Activated naive CD8-positive, alpha-beta T cell treated with anti-CD3 and anti-CD28 coated beads, Interleukin-2, amount 50 U/mL, for 24 hours (primary cell): Measurements from ENCODE around the gene ANKH.
A peak's percentile ranks its signal among the peaks of the same experiment; 100 is the strongest.
"Not testable (repeated sequence)": the region's sequence is repeated elsewhere in the genome, so short reads cannot be mapped to it uniquely, and the experiment has no call there.

Source experiments
- ATAC-seq: fragments of 150-1000 bp; cut with Tn5 transposase; one replicate; pipeline ENCODE4 v1.10.0; 2021
- DNase-seq: peaks from one replicate; pipeline ENCODE4 v3.0.0; 2021
- H3K27ac Mint-ChIP-seq: one replicate; pipeline ENCODE4 v1.8.0; 2021; ENCODE audit warnings: mild to moderate bottlenecking, mixed read lengths
- H3K27me3 Mint-ChIP-seq: one replicate; pipeline ENCODE4 v1.8.0; 2021; ENCODE audit warnings: mixed read lengths
- H3K36me3 Mint-ChIP-seq: one replicate; pipeline ENCODE4 v1.8.0; 2021; ENCODE audit warnings: low read depth, mixed read lengths
- H3K4me1 Mint-ChIP-seq: one replicate; pipeline ENCODE4 v1.8.0; 2021; ENCODE audit warnings: mixed read lengths
- H3K4me3 Mint-ChIP-seq: one replicate; pipeline ENCODE4 v1.8.0; 2021; ENCODE audit warnings: mild to moderate bottlenecking, moderate library complexity, mixed read lengths
- H3K9me3 Mint-ChIP-seq: one replicate; pipeline ENCODE4 v1.8.0; 2021; ENCODE audit warnings: mixed read lengths

The ANKH gene

DNA sequence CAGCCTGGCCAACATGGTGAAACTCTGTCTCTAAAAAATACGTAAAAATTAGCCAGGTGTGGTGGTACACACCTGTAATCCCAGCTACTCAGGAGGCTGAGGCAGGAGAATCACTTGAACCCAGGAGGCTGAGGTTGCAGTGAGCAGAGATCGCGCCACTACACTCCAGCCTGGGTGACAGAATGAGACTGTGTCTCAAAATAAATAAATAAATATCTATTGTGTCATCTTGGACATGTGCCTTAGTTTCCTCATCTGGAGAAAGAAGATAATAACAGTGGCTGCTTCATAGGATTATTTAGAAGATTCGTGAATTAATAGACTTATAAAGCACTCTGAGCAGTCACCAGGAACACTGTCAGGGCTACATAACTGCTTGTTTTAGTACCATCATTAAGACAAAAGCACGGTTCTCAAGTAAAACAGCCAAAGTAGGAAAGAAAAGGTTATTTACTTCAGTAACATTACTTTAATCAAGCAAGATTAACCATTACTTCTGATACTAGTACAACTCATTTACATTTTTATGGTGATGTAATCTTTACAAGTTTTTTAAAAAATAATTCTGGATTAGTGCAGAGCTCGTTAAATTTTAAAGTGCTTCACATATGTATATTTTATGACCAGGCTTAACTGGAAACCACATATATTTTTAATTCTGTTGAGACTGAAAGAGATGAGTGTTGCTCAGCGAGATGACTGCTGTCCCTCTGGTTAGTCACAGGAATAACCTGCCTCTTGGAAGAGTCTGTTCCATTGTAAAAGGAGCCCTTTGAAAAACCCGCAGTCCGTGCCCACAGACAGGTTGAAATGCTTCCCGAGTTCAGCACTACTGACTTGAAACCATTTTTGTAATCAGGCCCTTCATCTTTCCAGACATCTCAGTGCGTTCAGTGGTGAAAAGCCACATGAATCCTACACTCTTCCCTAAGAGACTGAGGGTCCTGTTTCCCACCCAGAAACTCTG, 36.7 kb downstream of the ANKH start:
- Mint-ChIP-seq H3K27ac (no peak overlapping the region), H3K9me3 (no peaks in the 10 kb centered on the region), H3K4me3 (no peak overlapping the region), H3K4me1 (peaks cover 21% of the 10 kb centered on the region), H3K36me3 (peaks cover 15% of the 10 kb centered on the region), H3K27me3 (no peaks in the 10 kb centered on the region)
- no peak for ATAC-seq
- no peak for DNase-seq

DNA sequence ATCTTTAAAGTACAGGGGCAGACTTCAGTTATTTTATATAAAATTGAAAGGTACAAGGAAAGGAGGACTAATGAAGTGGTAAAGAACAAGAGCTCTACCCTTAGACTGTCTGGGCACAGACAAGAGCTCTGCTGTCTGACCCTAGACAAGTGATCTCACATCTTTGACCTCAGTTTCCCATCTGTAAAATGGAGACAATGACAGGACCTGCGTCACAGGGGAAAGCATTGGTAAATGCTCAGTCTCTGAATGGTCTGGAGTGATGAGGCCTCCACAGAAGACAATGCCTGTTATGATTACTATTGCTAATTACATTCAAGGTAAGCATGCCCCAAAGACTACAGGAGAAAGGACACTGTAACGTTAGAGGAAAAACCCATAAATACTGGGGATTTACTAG, 37.5 kb downstream of the ANKH start:
- Mint-ChIP-seq H3K4me3 (no peak overlapping the region), H3K9me3 (no peaks in the 10 kb centered on the region), H3K4me1 (peaks cover 21% of the 10 kb centered on the region), H3K36me3 (peaks cover 13% of the 10 kb centered on the region), H3K27ac (no peak overlapping the region), H3K27me3 (no peaks in the 10 kb centered on the region)
- DNase-seq (no peak), ATAC-seq (no peak)

DNA sequence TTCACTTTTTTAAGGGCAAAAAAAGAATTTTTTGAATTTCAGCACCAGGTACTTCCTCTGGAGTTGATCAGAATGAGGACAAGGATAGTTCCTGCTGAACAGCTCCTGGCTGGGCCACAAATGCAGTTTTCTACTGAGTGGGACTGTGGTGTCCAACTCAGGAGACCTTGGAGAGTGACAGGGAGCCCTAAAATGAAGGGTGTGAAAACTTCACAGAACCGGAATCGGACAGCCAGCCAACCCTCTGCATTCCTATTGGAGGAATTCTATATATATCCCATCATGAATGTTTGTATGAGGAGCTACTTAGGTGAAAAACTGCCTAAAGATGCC, 40.6 kb downstream of the ANKH start:
- H3K27ac Mint-ChIP-seq = no peak overlapping the region
- no peak overlapping the region for H3K4me3 Mint-ChIP-seq
- peaks cover 20% of the 10 kb centered on the region for H3K36me3 Mint-ChIP-seq
- H3K9me3 Mint-ChIP-seq = no peaks in the 10 kb centered on the region
- no peak for ATAC-seq
- H3K27me3 Mint-ChIP-seq = no peaks in the 10 kb centered on the region
- peaks cover 25% of the 10 kb centered on the region for H3K4me1 Mint-ChIP-seq
- DNase-seq = no peak

DNA sequence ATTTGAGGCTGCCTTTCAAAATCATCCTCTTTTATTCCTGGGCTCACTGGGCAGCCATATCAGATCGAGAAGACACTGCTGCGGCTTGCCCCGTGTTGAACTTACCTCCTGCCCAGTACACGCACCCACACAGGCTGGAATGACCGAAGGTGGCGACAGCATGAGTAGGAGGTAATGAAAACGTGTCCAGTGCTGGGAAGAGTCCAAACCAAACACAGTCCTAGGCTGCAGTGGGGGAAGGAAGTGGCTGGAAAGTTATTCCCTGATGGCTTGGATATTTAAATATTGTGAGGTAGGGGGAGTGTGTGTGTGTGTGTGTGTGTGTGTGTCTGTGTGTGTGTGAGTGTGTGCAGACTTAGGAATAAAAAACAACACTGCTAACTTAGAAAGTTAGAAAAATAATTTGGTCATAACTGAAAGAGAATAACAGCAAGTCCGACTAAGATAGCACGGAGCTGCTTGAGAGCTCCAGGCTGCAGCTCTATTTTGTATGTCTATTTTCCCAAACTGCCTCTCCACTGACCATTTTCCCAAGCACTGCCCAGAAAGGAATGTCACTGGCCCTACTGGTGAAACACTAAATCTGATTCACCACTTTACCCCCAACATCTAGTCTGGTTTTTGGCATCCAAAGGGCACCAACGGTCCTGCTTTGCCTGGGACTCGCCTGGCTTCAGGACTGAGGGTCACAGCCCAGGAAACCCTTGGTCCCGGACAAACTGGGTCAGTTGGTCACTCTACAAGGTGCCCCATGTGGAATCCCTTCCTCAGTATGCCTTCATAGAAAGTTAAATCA, 41.2 kb downstream of the ANKH start:
- no peak for ATAC-seq
- Mint-ChIP-seq H3K27ac (no peak overlapping the region), H3K27me3 (no peaks in the 10 kb centered on the region), H3K36me3 (peaks cover 20% of the 10 kb centered on the region), H3K4me3 (no peak overlapping the region), H3K4me1 (peaks cover 20% of the 10 kb centered on the region), H3K9me3 (no peaks in the 10 kb centered on the region)
- DNase-seq = no peak

DNA sequence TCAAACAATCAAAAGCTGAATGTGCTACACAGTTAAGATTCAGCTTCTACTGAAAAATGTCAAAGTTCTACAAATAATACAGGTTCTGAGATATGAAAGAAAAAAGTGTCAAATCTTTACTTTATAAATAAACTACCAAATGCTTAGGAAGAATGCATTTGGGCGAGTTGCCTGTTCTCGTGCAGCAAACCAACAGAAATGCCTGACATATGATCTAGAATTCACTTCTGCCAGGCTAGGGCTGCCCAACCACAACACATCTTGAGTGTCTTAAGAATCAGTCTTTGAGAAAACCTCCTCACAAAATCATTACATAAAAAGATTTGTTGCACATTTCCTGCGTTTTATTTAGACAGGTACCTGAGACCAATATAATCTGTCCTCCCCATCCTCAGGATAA, 42.2 kb downstream of the ANKH start:
- H3K27ac Mint-ChIP-seq = no peak overlapping the region
- ATAC-seq (no peak), DNase-seq (no peak)
- H3K27me3 Mint-ChIP-seq = no peaks in the 10 kb centered on the region
- peaks cover 17% of the 10 kb centered on the region for H3K4me1 Mint-ChIP-seq
- H3K9me3 Mint-ChIP-seq = no peaks in the 10 kb centered on the region
- H3K36me3 Mint-ChIP-seq = peaks cover 20% of the 10 kb centered on the region
- H3K4me3 Mint-ChIP-seq = no peak overlapping the region

DNA sequence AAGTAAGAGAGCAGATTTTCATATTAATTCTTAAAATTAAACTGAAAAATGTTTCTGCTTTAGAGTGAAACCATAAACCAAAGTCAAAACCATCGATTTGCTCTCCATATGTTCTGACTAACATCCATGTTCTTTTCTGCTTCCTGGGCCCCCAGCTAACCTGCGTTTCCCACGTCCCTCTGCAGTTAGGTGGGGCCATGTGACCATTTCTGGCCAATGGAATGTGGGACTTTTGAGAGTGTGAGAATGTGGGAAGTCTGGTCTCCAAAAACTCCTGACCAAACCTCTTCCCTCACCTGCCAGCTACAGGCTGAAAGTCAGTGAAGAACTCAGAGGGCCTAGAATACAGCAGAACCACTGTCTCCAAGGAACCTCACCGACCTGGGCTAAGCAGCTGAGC, 44.9 kb downstream of the ANKH start:
- ATAC-seq (no peak), DNase-seq (no peak)
- no peak overlapping the region for H3K4me3 Mint-ChIP-seq
- no peaks in the 10 kb centered on the region for H3K9me3 Mint-ChIP-seq
- H3K27me3 Mint-ChIP-seq = no peaks in the 10 kb centered on the region
- no peak overlapping the region for H3K27ac Mint-ChIP-seq
- H3K36me3 Mint-ChIP-seq = peaks cover 22% of the 10 kb centered on the region
- peaks cover 25% of the 10 kb centered on the region for H3K4me1 Mint-ChIP-seq

DNA sequence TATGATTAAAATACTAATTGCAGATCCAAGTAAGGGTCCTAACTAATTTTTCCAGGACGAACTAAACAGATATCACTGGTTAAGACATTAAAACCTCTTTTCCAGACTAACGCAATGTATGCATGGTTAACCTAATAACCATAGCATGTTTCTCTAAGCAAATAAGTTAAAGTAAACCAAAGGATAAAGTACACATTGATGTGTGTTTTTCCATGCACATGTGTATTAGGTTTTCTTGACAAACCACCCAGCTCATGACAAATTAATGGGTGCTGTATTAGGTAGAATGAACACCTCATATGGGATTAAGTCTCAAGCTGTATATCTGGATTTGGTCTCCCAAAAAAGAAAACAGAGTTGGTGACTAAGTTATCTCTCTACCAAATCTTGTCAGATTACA, 45.6 kb downstream of the ANKH start:
- no peak overlapping the region for H3K4me3 Mint-ChIP-seq
- H3K27me3 Mint-ChIP-seq = no peaks in the 10 kb centered on the region
- peaks cover 28% of the 10 kb centered on the region for H3K4me1 Mint-ChIP-seq
- no peak for DNase-seq
- no peak for ATAC-seq
- H3K27ac Mint-ChIP-seq = no peak overlapping the region
- peaks cover 22% of the 10 kb centered on the region for H3K36me3 Mint-ChIP-seq
- H3K9me3 Mint-ChIP-seq = no peaks in the 10 kb centered on the region

DNA sequence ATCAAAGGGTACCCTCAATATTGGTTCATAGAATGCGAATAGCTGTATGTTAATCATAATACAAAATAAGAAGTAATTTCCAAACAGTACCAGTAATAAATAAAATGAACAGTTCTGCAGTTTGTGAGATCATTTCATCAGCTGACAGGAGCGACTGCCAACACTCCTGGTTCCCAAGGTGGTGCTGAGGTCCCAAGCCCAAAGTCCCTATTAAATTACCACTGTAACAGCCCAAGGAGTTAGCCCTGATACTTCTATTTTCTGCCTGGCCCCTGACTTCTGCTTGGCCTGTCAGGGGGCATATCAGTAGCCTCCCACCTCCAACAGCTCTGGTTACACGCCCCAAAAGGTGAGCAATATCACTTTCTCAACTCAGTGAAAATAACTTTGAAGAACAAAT, 47.1 kb downstream of the ANKH start:
- Mint-ChIP-seq H3K27ac (no peak overlapping the region), H3K9me3 (no peaks in the 10 kb centered on the region), H3K27me3 (no peaks in the 10 kb centered on the region), H3K36me3 (peaks cover 24% of the 10 kb centered on the region), H3K4me1 (peaks cover 34% of the 10 kb centered on the region), H3K4me3 (no peak overlapping the region)
- no peak for DNase-seq
- ATAC-seq = no peak

DNA sequence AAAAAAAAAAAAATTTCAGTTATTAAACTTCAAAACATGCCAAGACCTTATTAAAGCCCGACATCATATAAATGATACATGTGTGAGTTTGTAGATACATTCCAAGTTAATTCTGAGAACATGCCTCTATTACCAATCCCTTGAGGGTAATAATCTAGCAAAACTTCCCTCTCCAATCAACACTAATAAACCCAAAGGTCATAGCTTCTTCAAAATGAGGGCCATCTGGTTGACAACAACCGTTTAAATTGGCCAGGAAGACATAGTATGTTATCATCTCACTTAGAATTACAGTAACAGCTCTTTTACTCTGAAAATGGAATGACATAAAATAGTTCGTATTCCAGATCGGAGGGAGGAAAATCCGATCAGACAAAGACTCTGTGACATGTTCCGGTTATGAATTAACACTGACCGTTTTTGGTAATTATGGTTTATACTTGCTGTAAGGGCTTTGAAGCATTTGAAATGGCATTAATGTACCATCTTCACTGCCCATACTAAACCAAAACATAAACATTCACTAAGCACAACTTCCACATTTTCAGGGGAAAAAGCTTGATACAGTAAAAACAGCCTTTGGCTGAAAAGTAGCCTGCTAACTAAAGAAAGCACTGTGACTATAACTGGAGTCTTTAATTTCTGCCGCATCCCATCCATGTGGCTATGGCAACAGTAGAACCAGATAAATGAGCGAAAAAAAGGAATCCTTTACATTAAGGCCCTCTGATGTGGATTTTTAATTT, 50.3 kb downstream of the ANKH start:
- ATAC-seq = no peak
- Mint-ChIP-seq H3K36me3 (peaks cover 21% of the 10 kb centered on the region), H3K4me1 (peaks cover 56% of the 10 kb centered on the region), H3K4me3 (no peak overlapping the region), H3K9me3 (no peaks in the 10 kb centered on the region), H3K27ac (no peak overlapping the region), H3K27me3 (no peaks in the 10 kb centered on the region)
- no peak for DNase-seq

DNA sequence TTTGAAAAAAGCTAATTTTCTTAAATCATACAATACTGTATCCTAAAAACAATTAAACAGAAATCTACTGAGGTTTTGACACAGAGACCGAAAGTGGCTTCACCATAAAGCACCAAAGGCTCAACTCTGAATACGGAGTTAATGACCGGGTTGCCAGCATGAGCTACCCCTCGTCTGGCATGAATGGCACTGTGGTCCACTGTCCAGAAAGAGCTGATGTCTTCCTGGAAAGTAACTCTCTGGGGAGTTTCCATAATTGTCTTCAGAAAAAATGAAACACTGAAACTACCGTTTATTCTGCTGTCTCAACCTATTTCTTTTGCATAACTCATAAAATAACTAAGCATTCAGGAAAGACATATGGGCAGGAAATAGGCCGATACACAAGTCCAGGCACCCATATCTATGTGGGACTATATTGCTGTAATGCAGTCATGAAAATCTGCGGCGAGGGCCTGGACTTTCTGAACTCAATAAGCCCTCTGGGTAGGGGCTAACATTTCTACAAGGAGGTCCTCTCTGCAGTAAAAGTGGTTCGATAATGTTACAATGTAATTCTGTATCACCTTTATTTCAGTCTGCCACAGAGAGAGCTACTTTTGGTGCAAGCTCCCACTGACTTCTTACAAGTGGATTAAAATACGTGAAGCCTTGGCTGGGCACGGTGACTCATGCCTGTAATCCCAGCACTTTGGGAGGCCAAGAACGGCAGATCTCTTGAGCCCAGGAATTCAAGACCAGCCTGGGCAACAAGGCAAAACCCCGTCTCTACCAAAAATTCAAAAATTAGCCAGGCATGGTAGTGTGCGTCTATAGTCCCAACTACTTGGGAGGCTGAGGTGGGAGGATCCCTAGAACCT, 52.4 kb downstream of the ANKH start:
- DNase-seq (no peak), ATAC-seq (no peak)
- no peak overlapping the region for H3K4me3 Mint-ChIP-seq

DNA sequence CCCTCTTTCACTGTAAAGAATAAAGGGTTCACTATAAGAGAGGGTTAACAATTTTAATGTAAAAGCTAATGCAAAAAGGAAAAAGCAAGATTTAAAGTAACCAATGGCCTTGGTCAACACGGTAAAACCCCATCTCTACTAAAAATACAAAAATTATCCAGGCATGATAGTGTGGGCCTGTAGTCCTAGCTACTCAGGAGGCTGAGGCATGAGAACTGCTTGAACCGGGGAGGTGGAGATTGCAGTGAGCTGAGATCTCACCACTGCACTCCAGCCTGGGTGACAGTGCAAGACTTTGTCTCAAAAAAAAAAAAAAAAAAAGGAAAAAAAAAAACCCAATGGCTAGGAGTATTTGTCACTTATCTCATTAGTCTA, 53.8 kb downstream of the ANKH start:
- H3K4me3 Mint-ChIP-seq, DNase-seq, H3K9me3 Mint-ChIP-seq, H3K27me3 Mint-ChIP-seq, ATAC-seq: not testable (repeated sequence)
- H3K36me3 Mint-ChIP-seq = peaks cover 34% of the 10 kb centered on the region
- H3K4me1 Mint-ChIP-seq = peaks cover 75% of the 10 kb centered on the region
- peak overlapping the region; percentile 90 for H3K27ac Mint-ChIP-seq

More for the DNA sequence above, 52.4 kb downstream of the ANKH start:
- Mint-ChIP-seq H3K36me3 (peaks cover 26% of the 10 kb centered on the region), H3K27me3 (no peaks in the 10 kb centered on the region), H3K4me1 (peaks cover 64% of the 10 kb centered on the region), H3K9me3 (no peaks in the 10 kb centered on the region), H3K27ac (peak overlapping the region; percentile 47)

DNA sequence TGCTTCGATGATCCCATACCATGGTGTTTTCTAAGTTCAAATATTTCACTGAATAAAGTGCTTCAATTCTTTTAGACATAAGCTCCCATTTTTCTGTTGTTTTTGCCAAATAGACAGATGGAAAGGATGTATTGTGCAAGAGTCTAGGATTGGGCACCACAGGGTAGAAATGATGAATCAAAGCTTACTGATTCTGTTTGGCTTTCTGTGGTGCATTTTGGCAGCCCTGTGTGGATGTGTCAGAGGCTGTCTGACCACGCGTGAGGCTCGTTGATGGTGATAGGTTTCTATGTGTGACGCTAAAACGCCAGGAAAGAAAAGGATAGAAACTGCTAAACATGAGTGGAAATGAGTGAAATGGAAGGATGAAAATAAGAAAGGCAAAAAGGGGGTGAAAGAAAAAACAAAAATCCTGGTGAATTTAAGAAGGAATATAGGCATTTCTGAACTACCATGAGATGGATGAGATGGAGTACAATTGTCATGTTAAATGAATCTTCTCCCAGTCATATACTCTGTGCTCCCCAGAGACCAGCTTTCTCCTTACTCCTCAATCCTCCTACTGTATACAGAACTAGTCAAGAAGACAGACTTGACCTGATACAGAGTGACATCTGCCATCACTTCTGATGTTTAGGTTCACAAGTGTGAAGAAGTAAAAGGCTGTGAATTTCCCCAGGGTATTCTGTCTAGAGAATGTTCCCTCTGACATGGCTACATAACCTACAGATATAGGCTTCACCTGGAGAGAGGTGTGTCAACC, 54.4 kb downstream of the ANKH start:
- DNase-seq = peak; percentile 47
- peak overlapping the region; percentile 90 for H3K27ac Mint-ChIP-seq
- peak overlapping the region; percentile 43 for H3K4me3 Mint-ChIP-seq
- H3K27me3 Mint-ChIP-seq = no peaks in the 10 kb centered on the region
- ATAC-seq = peak; percentile 96
- H3K36me3 Mint-ChIP-seq = peaks cover 36% of the 10 kb centered on the region
- no peaks in the 10 kb centered on the region for H3K9me3 Mint-ChIP-seq
- peaks cover 75% of the 10 kb centered on the region for H3K4me1 Mint-ChIP-seq

DNA sequence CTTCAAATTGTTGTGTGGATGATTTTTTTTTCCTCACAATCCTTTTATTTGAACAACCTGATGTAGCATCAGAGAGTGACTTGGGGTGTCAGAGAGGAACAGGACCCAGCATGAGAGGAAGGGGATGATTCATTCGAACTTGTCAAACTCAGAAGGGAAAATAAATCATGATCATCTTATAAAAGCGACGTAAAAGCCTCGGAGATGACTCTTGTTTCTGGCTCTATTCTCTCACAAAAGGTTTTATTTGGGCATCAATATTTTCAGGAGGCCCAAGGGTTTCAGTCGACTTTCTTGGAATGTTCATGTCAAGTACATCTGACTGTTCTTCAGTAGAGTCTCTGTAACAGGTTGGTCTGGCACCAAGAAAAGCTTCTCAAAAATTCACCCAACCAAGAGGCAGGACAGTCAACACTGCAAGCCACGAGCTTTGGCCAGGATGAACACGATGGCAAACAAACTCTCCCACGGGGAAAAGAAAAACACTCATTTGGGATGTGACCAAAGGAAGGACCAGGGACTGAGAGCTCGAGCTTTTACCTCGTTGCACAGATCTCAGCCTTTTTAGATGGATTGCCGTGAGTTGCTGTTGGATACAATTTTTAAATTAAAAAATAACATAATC, 55.1 kb downstream of the ANKH start:
- no peak overlapping the region for H3K4me3 Mint-ChIP-seq
- peaks cover 35% of the 10 kb centered on the region for H3K36me3 Mint-ChIP-seq
- H3K27me3 Mint-ChIP-seq = no peaks in the 10 kb centered on the region
- ATAC-seq (no peak), DNase-seq (no peak)
- peaks cover 76% of the 10 kb centered on the region for H3K4me1 Mint-ChIP-seq
- H3K27ac Mint-ChIP-seq = peak overlapping the region; percentile 90
- no peaks in the 10 kb centered on the region for H3K9me3 Mint-ChIP-seq
